Upper lobe of right lung (tissue), 1 donor: ENCODE results near the gene SLC39A13. TPM values are rescaled to one million over a fixed set of nuclear protein-coding genes. Genes with fewer than 3 reads are reported as not detected.

Experiments used
- ATAC-seq: fragments of 200-7000 bp; cut with Tn5 transposase; one replicate; pipeline ENCODE4 v1.9.1; 2020; ENCODE audit warnings: mild to moderate bottlenecking, moderate library complexity
- DNase-seq: peaks from one replicate; pipeline ENCODE4 v3.0.0-alpha.2; 2020
- H3K27ac ChIP-seq: fragments of 200-600 bp; one replicate; pipeline ENCODE4 v1.8.0; 2022
- H3K27me3 ChIP-seq: fragments of 200-600 bp; one replicate; pipeline ENCODE4 v1.8.0; 2022; ENCODE audit warnings: mild to moderate bottlenecking
- H3K36me3 ChIP-seq: fragments of 200-600 bp; one replicate; pipeline ENCODE4 v1.8.0; 2022
- H3K4me1 ChIP-seq: fragments of 200-600 bp; one replicate; pipeline ENCODE4 v1.8.0; 2022
- H3K4me3 ChIP-seq: fragments of 200-600 bp; one replicate; pipeline ENCODE4 v1.8.0; 2022; ENCODE audit warnings: mild to moderate bottlenecking
- H3K9me3 ChIP-seq: fragments of 200-600 bp; one replicate; pipeline ENCODE4 v1.8.0; 2022
- intact Hi-C: fragments of 100-400 bp; cut with DNase I; formaldehyde crosslinking; loops from one replicate; pipeline ENCODE4 v1.11.0; 2022
- total RNA-seq: library from RNA; stranded (reverse); fragmentation: NEBNext Ultra II Directional; extraction: Animal tissue kit (Norgen Biotek cat#: 25700); gene quantifications from one replicate; pipeline ENCODE4 v1.2.1, GENCODE V29; 2021
- TF ChIP-seq, protein P1 (sequence below): fragments of 200-600 bp; IDR thresholded peaks from one replicate; pipeline ENCODE4 v1.8.0; 2022; ENCODE audit warnings: antibody characterized with exemption
- donor health status: DM: no; HTN: yes; CAD: no; lungs with severe emphysema.

Gene SLC39A13
- total RNA-seq, 1 donor from 2014 or later = 62.0 TPM

DNA sequence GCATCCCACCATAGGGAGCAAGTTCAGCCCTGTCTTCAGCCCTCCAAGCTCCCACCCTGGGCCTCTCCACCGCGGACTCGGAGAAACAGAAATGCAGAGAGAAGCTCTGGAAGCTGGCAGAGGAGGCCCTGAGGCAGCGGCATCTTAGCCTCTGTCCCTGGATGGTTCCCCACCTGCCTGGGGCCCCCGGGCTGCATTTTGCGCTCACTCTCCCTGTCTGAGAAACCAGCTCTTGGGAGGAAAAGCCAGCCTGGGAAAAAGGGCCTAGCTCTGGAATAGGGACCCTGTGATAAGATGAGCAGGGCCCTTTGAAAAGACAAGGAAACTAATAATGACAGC, 18.0 kb upstream of the SLC39A13 start:
- DNase-seq (no peak), ATAC-seq (no peak)
- intact Hi-C loops = no loop called here
- Histone ChIP-seq H3K4me3 (no peak overlapping the region), H3K9me3 (no peaks in the 10 kb centered on the region), H3K27ac (peak overlapping the region; percentile 72), H3K4me1 (peaks cover 28% of the 10 kb centered on the region), H3K36me3 (no peaks in the 10 kb centered on the region), H3K27me3 (no peaks in the 10 kb centered on the region)
- TF ChIP-seq, protein P1, sequence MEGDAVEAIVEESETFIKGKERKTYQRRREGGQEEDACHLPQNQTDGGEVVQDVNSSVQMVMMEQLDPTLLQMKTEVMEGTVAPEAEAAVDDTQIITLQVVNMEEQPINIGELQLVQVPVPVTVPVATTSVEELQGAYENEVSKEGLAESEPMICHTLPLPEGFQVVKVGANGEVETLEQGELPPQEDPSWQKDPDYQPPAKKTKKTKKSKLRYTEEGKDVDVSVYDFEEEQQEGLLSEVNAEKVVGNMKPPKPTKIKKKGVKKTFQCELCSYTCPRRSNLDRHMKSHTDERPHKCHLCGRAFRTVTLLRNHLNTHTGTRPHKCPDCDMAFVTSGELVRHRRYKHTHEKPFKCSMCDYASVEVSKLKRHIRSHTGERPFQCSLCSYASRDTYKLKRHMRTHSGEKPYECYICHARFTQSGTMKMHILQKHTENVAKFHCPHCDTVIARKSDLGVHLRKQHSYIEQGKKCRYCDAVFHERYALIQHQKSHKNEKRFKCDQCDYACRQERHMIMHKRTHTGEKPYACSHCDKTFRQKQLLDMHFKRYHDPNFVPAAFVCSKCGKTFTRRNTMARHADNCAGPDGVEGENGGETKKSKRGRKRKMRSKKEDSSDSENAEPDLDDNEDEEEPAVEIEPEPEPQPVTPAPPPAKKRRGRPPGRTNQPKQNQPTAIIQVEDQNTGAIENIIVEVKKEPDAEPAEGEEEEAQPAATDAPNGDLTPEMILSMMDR = no peak

DNA sequence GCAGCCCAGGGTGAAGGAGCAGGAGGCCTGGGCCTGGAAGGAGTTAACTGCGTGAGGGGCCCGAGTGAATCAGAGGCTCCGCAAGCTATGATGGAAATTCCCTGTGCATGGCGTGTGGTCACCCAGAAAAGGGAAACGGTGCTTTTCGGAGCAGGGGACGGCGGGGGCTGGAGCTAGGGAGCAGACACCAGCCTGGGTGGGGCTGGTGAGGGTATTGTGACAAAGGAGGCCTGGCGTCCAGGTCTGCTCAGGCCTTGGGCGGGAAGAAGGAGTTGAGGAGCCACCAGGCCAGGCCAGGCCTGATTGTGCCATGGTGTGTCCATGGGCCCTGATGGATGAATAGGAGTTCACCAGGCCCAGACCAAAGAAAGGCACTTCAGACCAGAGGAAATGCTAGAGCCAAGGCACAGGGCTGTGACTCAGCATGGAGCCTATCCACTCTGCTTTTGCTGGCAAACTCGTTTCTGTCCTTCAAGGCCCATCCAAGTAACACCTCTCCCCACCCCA, 17.3 kb upstream of the SLC39A13 start:
- Histone ChIP-seq H3K9me3 (no peaks in the 10 kb centered on the region), H3K27me3 (no peaks in the 10 kb centered on the region), H3K4me1 (peaks cover 29% of the 10 kb centered on the region), H3K27ac (peak overlapping the region; percentile 72), H3K4me3 (no peak overlapping the region), H3K36me3 (no peaks in the 10 kb centered on the region)
- DNase-seq = peak; percentile 87
- ATAC-seq = peak; percentile 60
- intact Hi-C loops = no loop called here
- TF ChIP-seq, protein P1 = no peak

DNA sequence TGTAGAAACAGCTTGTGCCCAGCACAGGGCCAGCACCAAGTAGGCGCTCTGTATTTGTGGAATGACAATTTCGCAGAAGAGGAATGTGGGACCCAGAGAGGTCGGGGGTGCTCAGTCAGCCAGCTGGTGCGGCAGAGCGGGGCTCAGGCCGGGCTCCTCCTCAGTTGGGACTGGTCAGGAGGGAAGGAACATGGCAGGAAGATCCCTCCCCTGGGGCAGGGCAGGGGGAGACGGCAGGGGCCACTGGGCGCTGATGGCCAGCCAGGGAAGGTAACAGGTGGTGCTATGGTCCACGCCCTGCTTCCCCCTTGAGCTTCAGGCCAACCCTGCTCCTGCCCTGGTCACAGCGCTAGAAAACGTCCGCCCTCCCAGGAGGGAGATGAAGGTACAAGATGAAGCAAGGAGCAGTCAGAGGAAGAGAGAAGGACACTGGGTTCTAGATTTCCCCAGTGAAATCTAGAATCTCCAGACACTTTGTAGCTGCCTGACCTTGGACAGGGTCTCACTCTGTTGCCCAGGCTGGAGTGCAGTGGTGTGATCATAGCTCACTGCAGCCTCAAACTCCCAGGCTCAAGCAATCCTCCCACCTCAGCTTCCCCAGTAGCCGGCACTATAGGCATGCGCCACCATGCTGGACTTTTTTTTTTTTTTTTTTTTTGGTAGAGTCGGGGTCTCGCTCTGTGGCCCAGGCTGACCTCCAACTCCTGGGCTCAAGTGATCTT, 16.5 kb upstream of the SLC39A13 start:
- TF ChIP-seq, protein P1 = no peak
- no peak for DNase-seq
- Histone ChIP-seq H3K36me3 (no peaks in the 10 kb centered on the region), H3K4me1 (peaks cover 29% of the 10 kb centered on the region), H3K27me3 (no peaks in the 10 kb centered on the region), H3K4me3 (no peak overlapping the region), H3K9me3 (no peaks in the 10 kb centered on the region), H3K27ac (peak overlapping the region; percentile 72)
- no peak for ATAC-seq
- intact Hi-C loops = no loop called here

DNA sequence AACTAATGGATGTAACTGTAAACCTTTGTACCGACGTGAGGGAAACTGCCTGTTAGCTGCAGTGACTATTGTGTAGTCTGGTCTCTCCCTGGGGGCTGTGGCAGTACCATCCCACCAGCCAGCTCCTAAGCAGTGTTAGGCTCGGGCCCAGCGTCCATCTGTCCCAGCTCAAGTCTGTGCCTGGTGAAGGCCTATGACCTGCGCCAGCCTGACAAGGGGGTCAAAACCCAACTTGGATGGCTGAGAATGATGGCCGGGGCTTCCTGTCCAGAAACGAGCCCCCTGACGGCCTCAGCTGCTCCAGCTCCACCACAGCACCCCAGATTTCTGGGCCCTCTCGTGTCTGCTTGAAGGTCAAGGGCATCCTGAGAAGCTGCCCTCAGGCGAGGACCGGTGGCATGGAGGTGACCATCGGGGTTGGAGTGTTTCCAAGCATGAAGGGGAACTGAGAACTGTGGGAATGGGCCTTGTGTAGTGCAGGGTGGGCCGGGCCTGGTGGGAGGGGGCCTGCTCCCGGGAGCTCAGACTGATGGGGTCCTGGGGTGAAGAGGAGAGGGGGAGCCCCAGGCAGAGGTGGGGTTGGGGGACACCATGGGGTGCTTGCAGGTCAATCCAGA, 15.7 kb upstream of the SLC39A13 start:
- H3K27me3 ChIP-seq = no peaks in the 10 kb centered on the region
- TF ChIP-seq, protein P1 = no peak
- H3K4me1 ChIP-seq = peaks cover 29% of the 10 kb centered on the region
- no peak overlapping the region for H3K4me3 ChIP-seq
- H3K36me3 ChIP-seq = no peaks in the 10 kb centered on the region
- ATAC-seq (no peak), DNase-seq (no peak)
- no peaks in the 10 kb centered on the region for H3K9me3 ChIP-seq
- intact Hi-C loops = no loop called here
- peak overlapping the region; percentile 95 for H3K27ac ChIP-seq

DNA sequence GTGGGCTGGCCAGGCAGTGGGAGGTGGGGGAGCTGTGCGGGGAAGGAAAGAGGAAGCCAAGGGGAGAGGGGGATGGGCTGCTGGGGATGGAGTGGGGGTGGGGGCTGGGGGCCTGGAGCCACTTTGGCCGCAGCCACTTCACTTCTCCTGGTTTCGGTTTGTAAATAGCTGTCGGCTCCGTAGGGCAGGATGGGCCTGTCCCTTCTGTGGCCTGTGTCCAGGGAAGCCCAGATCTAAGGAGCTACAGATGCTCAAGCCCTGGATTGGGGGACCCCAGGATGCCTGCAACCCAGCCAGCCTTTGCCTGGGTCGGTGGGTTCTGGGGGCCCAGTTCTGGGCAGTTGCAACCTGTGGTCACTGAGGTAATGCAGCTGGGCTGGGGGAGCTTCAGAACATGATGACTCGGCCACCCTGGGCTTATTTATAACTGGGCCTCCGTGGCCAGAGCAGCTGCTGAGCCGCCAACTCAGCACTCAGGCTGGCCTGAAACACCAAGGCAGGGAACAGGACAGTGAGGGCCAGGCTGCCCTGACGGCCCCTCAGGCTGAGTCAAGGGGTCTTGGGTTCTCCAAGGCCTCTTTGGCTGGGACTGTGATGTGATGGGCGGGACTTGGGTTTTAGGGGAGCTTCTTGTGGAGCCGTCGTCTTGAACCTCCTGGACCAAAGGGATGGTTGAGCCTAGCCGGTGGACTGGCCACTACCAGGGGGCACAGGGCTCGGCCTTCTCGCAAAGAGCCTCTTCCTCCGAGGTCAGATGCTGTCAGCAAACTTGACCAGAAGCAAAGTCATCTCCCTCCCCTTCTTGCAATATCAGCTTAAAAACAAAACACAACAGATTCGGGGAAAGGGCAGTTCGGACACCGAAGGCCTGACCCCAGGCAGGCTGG, 15.0 kb upstream of the SLC39A13 start:
- no peaks in the 10 kb centered on the region for H3K36me3 ChIP-seq
- DNase-seq (peak; percentile 76), ATAC-seq (peak; percentile 8)
- peak overlapping the region; percentile 95 for H3K27ac ChIP-seq
- TF ChIP-seq, protein P1 = no peak
- H3K4me1 ChIP-seq = peaks cover 27% of the 10 kb centered on the region
- H3K9me3 ChIP-seq = no peaks in the 10 kb centered on the region
- H3K27me3 ChIP-seq = no peaks in the 10 kb centered on the region
- intact Hi-C loops = no loop called here
- peak overlapping the region; percentile 25 for H3K4me3 ChIP-seq
